Measurements from ENCODE around the gene HEPHL1. TPM values are rescaled to one million over a fixed set of nuclear protein-coding genes. Genes with fewer than 3 reads are reported as not detected.
"Not testable (repeated sequence)": the region's sequence is repeated elsewhere in the genome, so short reads cannot be mapped to it uniquely, and the experiment has no call there.

Gene HEPHL1
- total RNA-seq, 4 donors from 2014 or later = not detected

DNA sequence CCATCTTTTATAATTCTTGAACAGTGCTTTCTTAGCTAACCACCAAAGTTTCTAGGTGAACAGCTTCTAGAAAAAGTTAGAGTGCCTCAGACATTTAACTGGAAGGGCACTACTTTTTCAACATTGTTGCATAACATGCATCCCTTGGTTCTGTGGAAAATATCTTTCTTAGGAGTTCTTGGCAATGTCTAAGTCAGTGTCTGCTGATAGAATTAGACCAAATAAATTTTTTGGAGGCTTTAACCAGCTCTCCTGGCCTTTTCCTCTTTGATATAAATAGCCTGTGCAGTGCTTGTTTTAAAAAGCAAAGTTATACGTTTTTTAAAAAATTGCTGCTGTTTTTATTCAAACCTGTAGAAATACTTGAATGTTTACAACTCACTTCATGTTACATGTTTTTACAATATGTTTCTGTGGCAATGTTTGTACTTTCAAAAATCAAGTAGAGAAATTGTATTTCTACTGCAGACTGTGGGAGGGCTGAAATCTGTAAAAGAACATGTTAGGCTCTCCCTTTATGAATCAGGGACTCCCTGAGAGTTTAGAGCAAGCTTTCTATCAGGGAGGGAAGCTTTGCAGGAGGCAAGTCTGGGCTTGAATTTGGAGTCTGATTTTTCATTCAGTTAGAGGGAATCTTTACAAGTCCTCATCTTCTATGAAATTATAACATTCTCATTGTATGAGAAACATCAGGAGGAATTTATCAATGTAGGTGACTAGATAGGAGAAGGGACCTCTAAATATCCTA lies 91.2 kb downstream of the HEPHL1 start:
- no peak for DNase-seq (ENCODE audit: low spot score)
- TF ChIP-seq, protein P1, sequence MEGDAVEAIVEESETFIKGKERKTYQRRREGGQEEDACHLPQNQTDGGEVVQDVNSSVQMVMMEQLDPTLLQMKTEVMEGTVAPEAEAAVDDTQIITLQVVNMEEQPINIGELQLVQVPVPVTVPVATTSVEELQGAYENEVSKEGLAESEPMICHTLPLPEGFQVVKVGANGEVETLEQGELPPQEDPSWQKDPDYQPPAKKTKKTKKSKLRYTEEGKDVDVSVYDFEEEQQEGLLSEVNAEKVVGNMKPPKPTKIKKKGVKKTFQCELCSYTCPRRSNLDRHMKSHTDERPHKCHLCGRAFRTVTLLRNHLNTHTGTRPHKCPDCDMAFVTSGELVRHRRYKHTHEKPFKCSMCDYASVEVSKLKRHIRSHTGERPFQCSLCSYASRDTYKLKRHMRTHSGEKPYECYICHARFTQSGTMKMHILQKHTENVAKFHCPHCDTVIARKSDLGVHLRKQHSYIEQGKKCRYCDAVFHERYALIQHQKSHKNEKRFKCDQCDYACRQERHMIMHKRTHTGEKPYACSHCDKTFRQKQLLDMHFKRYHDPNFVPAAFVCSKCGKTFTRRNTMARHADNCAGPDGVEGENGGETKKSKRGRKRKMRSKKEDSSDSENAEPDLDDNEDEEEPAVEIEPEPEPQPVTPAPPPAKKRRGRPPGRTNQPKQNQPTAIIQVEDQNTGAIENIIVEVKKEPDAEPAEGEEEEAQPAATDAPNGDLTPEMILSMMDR (IDR thresholded peaks at IDR 0.05) = no peak
- ATAC-seq (ENCODE audit: low FRiP score) = no peak

GRCh38 chr11:94117197-94117574 lies 96.0 kb downstream of the HEPHL1 start:
- ATAC-seq (ENCODE audit: low FRiP score) (no peak), DNase-seq (ENCODE audit: low spot score) (no peak)
- TF ChIP-seq, protein P1 (IDR thresholded peaks at IDR 0.05) = no peak

GRCh38 chr11:94117871-94118270 lies 96.7 kb downstream of the HEPHL1 start:
- ATAC-seq (ENCODE audit: low FRiP score) (no peak), DNase-seq (ENCODE audit: low spot score) (no peak)
- TF ChIP-seq, protein P1 (IDR thresholded peaks at IDR 0.05) = no peak

GRCh38 chr11:94119676-94120075 lies 98.5 kb downstream of the HEPHL1 start:
- DNase-seq (ENCODE audit: low spot score); ATAC-seq (ENCODE audit: low FRiP score): not testable (repeated sequence)

DNA sequence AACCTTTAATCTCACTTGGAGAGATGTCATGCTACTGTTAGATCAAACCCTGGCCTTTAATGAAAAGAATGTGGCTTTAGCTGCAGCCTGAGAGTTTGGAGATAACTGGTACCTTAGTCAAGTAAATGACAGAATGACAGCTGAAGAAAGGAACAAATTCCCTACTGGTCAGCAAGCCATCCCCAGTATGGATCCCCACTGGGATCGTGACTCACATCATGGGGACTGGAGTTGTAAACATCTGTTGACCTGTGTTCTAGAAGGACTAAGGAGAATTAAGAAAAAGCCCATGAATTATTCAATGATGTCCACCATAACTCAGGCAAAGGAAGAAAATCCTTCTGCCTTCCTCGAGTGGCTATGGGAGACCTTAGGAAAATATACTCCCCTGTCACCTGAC lies 99.4 kb downstream of the HEPHL1 start:
- DNase-seq (ENCODE audit: low spot score); ATAC-seq (ENCODE audit: low FRiP score): not testable (repeated sequence)

GRCh38 chr11:94120946-94121345 lies 99.8 kb downstream of the HEPHL1 start:
- ATAC-seq (ENCODE audit: low FRiP score) (no peak), DNase-seq (ENCODE audit: low spot score) (no peak)
- TF ChIP-seq, protein P1 (IDR thresholded peaks at IDR 0.05) = no peak

GRCh38 chr11:94125407-94126115 lies 104.4 kb downstream of the HEPHL1 start:
- DNase-seq (ENCODE audit: low spot score) = no peak
- no peak for ATAC-seq (ENCODE audit: low FRiP score)
- TF ChIP-seq, protein P1 (IDR thresholded peaks at IDR 0.05) = no peak

GRCh38 chr11:94127638-94128037 lies 106.5 kb downstream of the HEPHL1 start:
- ATAC-seq (ENCODE audit: low FRiP score) = no peak
- TF ChIP-seq, protein P1 (IDR thresholded peaks at IDR 0.05) = no peak
- no peak for DNase-seq (ENCODE audit: low spot score)

Data from omental fat pad (tissue), 4 donors.